Measurements from ENCODE around the gene TRAK2. TPM values are rescaled to one million over a fixed set of nuclear protein-coding genes. Genes with fewer than 3 reads are reported as not detected.

The TRAK2 gene
- total and polyA plus RNA-seq, 2 of the 13 experiments (the other 11 are each of a cell fraction or from before 2014, with no cell fraction given) = 7.7 to 21.0 TPM

DNA sequence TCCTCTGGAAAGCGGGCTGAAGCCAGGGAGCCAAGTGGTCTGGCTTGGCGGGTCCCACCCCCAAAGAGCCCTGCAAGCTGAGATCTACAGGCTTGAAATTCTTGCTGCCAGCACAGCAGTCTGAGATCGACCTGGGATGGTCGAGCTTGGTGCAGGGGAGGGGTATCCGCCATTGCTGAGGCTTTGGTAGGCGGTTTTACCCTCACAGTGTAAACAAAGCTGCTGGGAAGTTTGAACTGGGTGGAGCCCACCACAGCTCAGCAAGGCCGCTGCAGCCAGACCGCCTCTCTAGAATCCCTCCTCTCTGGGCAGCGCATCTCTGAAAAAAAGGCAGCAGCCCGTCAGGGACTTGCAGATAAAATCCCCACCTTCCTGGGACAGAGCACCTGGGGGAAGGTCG, 81.5 kb downstream of the TRAK2 start (continued):
- TF ChIP-seq POLR2G (IDR thresholded peaks at IDR 0.05; ENCODE audit: low read depth, low read length) (no peak), SALL1 (CRISPR knock-in tag; IDR thresholded peaks at IDR 0.05) (0 out of 2 replicates have a peak, but pooled peaks have one; percentile 11), RBM39 (IDR thresholded peaks at IDR 0.05; ENCODE audit: low read depth, low read length, poor library complexity, severe bottlenecking) (no peak), SIN3A (IDR thresholded peaks at IDR 0.05; ENCODE audit: borderline replicate concordance, low read depth, low read length) (no peak), NBN (conservative IDR thresholded peaks at IDR 0.05) (no peak), HOXA3 (CRISPR knock-in tag; IDR thresholded peaks at IDR 0.05) (peak; percentile 44), ZNF224 (CRISPR knock-in tag; IDR thresholded peaks at IDR 0.05) (no peak), ZNF75D (CRISPR knock-in tag; IDR thresholded peaks at IDR 0.05; ENCODE audit: borderline replicate concordance) (no peak), ZNF44 (CRISPR knock-in tag; IDR thresholded peaks at IDR 0.05) (no peak), SIX1 (CRISPR knock-in tag; IDR thresholded peaks at IDR 0.05; ENCODE audit: borderline replicate concordance) (no peak), ZFY (CRISPR knock-in tag; IDR thresholded peaks at IDR 0.05) (no peak)
- TF ChIP-seq, protein P1, sequence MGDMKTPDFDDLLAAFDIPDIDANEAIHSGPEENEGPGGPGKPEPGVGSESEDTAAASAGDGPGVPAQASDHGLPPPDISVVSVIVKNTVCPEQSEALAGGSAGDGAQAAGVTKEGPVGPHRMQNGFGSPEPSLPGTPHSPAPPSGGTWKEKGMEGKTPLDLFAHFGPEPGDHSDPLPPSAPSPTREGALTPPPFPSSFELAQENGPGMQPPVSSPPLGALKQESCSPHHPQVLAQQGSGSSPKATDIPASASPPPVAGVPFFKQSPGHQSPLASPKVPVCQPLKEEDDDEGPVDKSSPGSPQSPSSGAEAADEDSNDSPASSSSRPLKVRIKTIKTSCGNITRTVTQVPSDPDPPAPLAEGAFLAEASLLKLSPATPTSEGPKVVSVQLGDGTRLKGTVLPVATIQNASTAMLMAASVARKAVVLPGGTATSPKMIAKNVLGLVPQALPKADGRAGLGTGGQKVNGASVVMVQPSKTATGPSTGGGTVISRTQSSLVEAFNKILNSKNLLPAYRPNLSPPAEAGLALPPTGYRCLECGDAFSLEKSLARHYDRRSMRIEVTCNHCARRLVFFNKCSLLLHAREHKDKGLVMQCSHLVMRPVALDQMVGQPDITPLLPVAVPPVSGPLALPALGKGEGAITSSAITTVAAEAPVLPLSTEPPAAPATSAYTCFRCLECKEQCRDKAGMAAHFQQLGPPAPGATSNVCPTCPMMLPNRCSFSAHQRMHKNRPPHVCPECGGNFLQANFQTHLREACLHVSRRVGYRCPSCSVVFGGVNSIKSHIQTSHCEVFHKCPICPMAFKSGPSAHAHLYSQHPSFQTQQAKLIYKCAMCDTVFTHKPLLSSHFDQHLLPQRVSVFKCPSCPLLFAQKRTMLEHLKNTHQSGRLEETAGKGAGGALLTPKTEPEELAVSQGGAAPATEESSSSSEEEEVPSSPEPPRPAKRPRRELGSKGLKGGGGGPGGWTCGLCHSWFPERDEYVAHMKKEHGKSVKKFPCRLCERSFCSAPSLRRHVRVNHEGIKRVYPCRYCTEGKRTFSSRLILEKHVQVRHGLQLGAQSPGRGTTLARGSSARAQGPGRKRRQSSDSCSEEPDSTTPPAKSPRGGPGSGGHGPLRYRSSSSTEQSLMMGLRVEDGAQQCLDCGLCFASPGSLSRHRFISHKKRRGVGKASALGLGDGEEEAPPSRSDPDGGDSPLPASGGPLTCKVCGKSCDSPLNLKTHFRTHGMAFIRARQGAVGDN (CRISPR knock-in tag; IDR thresholded peaks at IDR 0.05) = peak; percentile 46
- TF ChIP-seq, protein P2, sequence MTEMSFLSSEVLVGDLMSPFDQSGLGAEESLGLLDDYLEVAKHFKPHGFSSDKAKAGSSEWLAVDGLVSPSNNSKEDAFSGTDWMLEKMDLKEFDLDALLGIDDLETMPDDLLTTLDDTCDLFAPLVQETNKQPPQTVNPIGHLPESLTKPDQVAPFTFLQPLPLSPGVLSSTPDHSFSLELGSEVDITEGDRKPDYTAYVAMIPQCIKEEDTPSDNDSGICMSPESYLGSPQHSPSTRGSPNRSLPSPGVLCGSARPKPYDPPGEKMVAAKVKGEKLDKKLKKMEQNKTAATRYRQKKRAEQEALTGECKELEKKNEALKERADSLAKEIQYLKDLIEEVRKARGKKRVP (CRISPR knock-in tag; IDR thresholded peaks at IDR 0.05) = no peak
- TF ChIP-seq, protein P3, sequence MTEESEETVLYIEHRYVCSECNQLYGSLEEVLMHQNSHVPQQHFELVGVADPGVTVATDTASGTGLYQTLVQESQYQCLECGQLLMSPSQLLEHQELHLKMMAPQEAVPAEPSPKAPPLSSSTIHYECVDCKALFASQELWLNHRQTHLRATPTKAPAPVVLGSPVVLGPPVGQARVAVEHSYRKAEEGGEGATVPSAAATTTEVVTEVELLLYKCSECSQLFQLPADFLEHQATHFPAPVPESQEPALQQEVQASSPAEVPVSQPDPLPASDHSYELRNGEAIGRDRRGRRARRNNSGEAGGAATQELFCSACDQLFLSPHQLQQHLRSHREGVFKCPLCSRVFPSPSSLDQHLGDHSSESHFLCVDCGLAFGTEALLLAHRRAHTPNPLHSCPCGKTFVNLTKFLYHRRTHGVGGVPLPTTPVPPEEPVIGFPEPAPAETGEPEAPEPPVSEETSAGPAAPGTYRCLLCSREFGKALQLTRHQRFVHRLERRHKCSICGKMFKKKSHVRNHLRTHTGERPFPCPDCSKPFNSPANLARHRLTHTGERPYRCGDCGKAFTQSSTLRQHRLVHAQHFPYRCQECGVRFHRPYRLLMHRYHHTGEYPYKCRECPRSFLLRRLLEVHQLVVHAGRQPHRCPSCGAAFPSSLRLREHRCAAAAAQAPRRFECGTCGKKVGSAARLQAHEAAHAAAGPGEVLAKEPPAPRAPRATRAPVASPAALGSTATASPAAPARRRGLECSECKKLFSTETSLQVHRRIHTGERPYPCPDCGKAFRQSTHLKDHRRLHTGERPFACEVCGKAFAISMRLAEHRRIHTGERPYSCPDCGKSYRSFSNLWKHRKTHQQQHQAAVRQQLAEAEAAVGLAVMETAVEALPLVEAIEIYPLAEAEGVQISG (CRISPR knock-in tag; IDR thresholded peaks at IDR 0.05) = peak; percentile 42; the same call in 1 of the 2 replicates
- TF ChIP-seq, protein P4, sequence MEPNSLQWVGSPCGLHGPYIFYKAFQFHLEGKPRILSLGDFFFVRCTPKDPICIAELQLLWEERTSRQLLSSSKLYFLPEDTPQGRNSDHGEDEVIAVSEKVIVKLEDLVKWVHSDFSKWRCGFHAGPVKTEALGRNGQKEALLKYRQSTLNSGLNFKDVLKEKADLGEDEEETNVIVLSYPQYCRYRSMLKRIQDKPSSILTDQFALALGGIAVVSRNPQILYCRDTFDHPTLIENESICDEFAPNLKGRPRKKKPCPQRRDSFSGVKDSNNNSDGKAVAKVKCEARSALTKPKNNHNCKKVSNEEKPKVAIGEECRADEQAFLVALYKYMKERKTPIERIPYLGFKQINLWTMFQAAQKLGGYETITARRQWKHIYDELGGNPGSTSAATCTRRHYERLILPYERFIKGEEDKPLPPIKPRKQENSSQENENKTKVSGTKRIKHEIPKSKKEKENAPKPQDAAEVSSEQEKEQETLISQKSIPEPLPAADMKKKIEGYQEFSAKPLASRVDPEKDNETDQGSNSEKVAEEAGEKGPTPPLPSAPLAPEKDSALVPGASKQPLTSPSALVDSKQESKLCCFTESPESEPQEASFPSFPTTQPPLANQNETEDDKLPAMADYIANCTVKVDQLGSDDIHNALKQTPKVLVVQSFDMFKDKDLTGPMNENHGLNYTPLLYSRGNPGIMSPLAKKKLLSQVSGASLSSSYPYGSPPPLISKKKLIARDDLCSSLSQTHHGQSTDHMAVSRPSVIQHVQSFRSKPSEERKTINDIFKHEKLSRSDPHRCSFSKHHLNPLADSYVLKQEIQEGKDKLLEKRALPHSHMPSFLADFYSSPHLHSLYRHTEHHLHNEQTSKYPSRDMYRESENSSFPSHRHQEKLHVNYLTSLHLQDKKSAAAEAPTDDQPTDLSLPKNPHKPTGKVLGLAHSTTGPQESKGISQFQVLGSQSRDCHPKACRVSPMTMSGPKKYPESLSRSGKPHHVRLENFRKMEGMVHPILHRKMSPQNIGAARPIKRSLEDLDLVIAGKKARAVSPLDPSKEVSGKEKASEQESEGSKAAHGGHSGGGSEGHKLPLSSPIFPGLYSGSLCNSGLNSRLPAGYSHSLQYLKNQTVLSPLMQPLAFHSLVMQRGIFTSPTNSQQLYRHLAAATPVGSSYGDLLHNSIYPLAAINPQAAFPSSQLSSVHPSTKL (CRISPR knock-in tag; IDR thresholded peaks at IDR 0.05) = 0 out of 2 replicates have a peak, but pooled peaks have one; percentile 11
- TF ChIP-seq, protein P5, sequence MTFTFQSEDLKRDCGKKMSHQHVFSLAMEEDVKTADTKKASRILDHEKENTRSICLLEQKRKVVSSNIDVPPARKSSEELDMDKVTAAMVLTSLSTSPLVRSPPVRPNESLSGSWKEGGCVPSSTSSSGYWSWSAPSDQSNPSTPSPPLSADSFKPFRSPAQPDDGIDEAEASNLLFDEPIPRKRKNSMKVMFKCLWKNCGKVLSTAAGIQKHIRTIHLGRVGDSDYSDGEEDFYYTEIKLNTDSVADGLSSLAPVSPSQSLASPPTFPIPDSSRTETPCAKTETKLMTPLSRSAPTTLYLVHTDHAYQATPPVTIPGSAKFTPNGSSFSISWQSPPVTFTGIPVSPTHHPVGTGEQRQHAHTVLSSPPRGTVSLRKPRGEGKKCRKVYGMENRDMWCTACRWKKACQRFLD (CRISPR knock-in tag; IDR thresholded peaks at IDR 0.05; ENCODE audit: borderline replicate concordance) = no peak

Data from HepG2 (cell line).